ENCODE results near the gene TBPL1. TPM values are rescaled to one million over a fixed set of nuclear protein-coding genes. Genes with fewer than 3 reads are reported as not detected.

Gene TBPL1
- total RNA-seq, 2 donors from 2014 or later = 40.4 to 45.4 TPM

- H3K27ac Mint-ChIP-seq = no peak overlapping the region
Observed at GRCh38 chr6:134021396-134022122, 68.5 kb downstream of the TBPL1 start.

DNA sequence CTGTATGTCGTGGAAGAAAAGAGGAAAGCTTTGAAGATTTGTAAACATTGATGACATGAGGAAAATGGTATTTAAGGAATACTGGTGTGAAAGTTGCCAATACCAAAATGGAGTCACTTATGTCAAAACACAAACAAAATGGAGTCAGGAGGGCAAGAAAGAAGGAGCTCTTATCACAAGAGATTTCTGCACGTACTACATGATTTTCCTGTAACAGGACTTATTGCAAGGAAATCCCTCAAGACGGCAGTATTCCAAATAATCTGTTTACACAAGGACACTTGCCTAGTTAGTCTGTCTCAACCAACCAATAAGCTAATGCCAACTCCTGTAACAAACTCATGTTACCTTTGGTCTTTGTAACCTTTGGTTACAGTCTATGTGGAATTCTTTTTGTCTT lies 69.6 kb downstream of the TBPL1 start:
- Mint-ChIP-seq H3K27ac (no peak overlapping the region), H3K9me3 (no peaks in the 10 kb centered on the region), H3K27me3 (ENCODE audit: insufficient read depth) (peaks cover 2% of the 10 kb centered on the region), H3K4me1 (no peaks in the 10 kb centered on the region), H3K36me3 (ENCODE audit: low read depth) (no peaks in the 10 kb centered on the region), H3K4me3 (no peak overlapping the region)
- Histone ChIP-seq H3K9ac (ENCODE audit: extremely low read depth, low read length, poor library complexity, severe bottlenecking) (no peak overlapping the region), H3K4me1 (ENCODE audit: control insufficient read depth, insufficient read depth, low read length) (no peaks in the 10 kb centered on the region), H3K4me3 (ENCODE audit: low read length) (no peak overlapping the region), H3K36me3 (ENCODE audit: control insufficient read depth, insufficient read depth, low read length) (no peaks in the 10 kb centered on the region), H3K9me3 (ENCODE audit: control insufficient read depth, low read length) (no peaks in the 10 kb centered on the region), H3K27me3 (ENCODE audit: control insufficient read depth, insufficient read depth, low read length, poor library complexity, severe bottlenecking) (no peaks in the 10 kb centered on the region), H3K27ac (ENCODE audit: low read depth, low read length) (no peak overlapping the region)
- no peak for DNase-seq
- TF ChIP-seq, protein P1, sequence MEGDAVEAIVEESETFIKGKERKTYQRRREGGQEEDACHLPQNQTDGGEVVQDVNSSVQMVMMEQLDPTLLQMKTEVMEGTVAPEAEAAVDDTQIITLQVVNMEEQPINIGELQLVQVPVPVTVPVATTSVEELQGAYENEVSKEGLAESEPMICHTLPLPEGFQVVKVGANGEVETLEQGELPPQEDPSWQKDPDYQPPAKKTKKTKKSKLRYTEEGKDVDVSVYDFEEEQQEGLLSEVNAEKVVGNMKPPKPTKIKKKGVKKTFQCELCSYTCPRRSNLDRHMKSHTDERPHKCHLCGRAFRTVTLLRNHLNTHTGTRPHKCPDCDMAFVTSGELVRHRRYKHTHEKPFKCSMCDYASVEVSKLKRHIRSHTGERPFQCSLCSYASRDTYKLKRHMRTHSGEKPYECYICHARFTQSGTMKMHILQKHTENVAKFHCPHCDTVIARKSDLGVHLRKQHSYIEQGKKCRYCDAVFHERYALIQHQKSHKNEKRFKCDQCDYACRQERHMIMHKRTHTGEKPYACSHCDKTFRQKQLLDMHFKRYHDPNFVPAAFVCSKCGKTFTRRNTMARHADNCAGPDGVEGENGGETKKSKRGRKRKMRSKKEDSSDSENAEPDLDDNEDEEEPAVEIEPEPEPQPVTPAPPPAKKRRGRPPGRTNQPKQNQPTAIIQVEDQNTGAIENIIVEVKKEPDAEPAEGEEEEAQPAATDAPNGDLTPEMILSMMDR (conservative IDR thresholded peaks at IDR 0.05) = no peak
- 87 to 95% methylated on average over 2 to 3 of the region's 3 CpGs for WGBS, 2 experiments (ENCODE audit: insufficient coverage in 1 of 2, insufficient read length in 1 of 2)

More at GRCh38 chr6:134021396-134022122, 68.5 kb downstream of the TBPL1 start:
- no peaks in the 10 kb centered on the region for H3K36me3 Mint-ChIP-seq (ENCODE audit: low read depth)
- no peak for DNase-seq
- 94 to 100% methylated on average over 2 to 4 of the region's 5 CpGs for WGBS, 2 experiments (ENCODE audit: insufficient coverage in 1 of 2, insufficient read length in 1 of 2)
- Histone ChIP-seq H3K27ac (ENCODE audit: low read depth, low read length) (no peak overlapping the region), H3K9me3 (ENCODE audit: control insufficient read depth, low read length) (no peaks in the 10 kb centered on the region), H3K36me3 (ENCODE audit: control insufficient read depth, insufficient read depth, low read length) (no peaks in the 10 kb centered on the region), H3K27me3 (ENCODE audit: control insufficient read depth, insufficient read depth, low read length, poor library complexity, severe bottlenecking) (no peaks in the 10 kb centered on the region), H3K4me3 (ENCODE audit: low read length) (no peak overlapping the region), H3K4me1 (ENCODE audit: control insufficient read depth, insufficient read depth, low read length) (no peaks in the 10 kb centered on the region), H3K9ac (ENCODE audit: extremely low read depth, low read length, poor library complexity, severe bottlenecking) (no peak overlapping the region)
- no peaks in the 10 kb centered on the region for H3K9me3 Mint-ChIP-seq
- peaks cover 2% of the 10 kb centered on the region for H3K27me3 Mint-ChIP-seq (ENCODE audit: insufficient read depth)
- TF ChIP-seq, protein P1 (conservative IDR thresholded peaks at IDR 0.05) = no peak
- H3K4me3 Mint-ChIP-seq = no peak overlapping the region
- no peaks in the 10 kb centered on the region for H3K4me1 Mint-ChIP-seq

- no peaks in the 10 kb centered on the region for H3K9me3 ChIP-seq (ENCODE audit: control insufficient read depth, low read length)
- H3K27ac Mint-ChIP-seq = no peak overlapping the region
- H3K4me1 ChIP-seq (ENCODE audit: control insufficient read depth, insufficient read depth, low read length) = no peaks in the 10 kb centered on the region
- no peaks in the 10 kb centered on the region for H3K27me3 ChIP-seq (ENCODE audit: control insufficient read depth, insufficient read depth, low read length, poor library complexity, severe bottlenecking)
- DNase-seq = no peak
- TF ChIP-seq, protein P1 (conservative IDR thresholded peaks at IDR 0.05) = no peak
- no peaks in the 10 kb centered on the region for H3K9me3 Mint-ChIP-seq
- no peaks in the 10 kb centered on the region for H3K27me3 Mint-ChIP-seq (ENCODE audit: insufficient read depth)
- H3K4me3 ChIP-seq (ENCODE audit: low read length) = no peak overlapping the region
- no peak overlapping the region for H3K27ac ChIP-seq (ENCODE audit: low read depth, low read length)
- no peak overlapping the region for H3K4me3 Mint-ChIP-seq
- WGBS, 2 experiments (ENCODE audit: insufficient coverage in 1 of 2, insufficient read length in 1 of 2) = 92 to 95% methylated on average over 2 to 3 of the region's 3 CpGs
- H3K36me3 Mint-ChIP-seq (ENCODE audit: low read depth) = no peaks in the 10 kb centered on the region
- H3K4me1 Mint-ChIP-seq = no peaks in the 10 kb centered on the region
- H3K9ac ChIP-seq (ENCODE audit: extremely low read depth, low read length, poor library complexity, severe bottlenecking) = no peak overlapping the region
- no peaks in the 10 kb centered on the region for H3K36me3 ChIP-seq (ENCODE audit: control insufficient read depth, insufficient read depth, low read length)
Observed at GRCh38 chr6:134026597-134026996, 73.6 kb downstream of the TBPL1 start.

All from endodermal cell (in vitro differentiated cells).